Right forelimb (tissue), 1 donor: ENCODE results near the gene SHOX.

ENCODE experiments used
- DNase-seq: peaks from one replicate; pipeline ENCODE4 v3.0.0-alpha.2; 2018

Gene SHOX

GRCh38 chrX:675279-675954 is 44.8 kb downstream of the SHOX start:
- no peak for DNase-seq

GRCh38 chrX:675955-676295 is 45.3 kb downstream of the SHOX start:
- no peak for DNase-seq

- no peak for DNase-seq
These were observed 46.8 kb downstream of the SHOX start for GRCh38 chrX:677376-677775.

- DNase-seq: no peak
These were observed 48.8 kb downstream of the SHOX start for GRCh38 chrX:679291-679979.

- no peak for DNase-seq
These were observed 49.5 kb downstream of the SHOX start for GRCh38 chrX:680062-680461.

GRCh38 chrX:681989-682388 is 51.4 kb downstream of the SHOX start:
- DNase-seq: no peak

GRCh38 chrX:682892-683291 is 52.3 kb downstream of the SHOX start:
- DNase-seq: no peak

- DNase-seq: no peak
These were observed 53.0 kb downstream of the SHOX start for GRCh38 chrX:683576-683975.

- DNase-seq: no peak
These were observed 54.8 kb downstream of the SHOX start for GRCh38 chrX:685120-686032.

GRCh38 chrX:689983-690382 is 59.4 kb downstream of the SHOX start:
- DNase-seq: no peak

- DNase-seq: no peak
These were observed 64.2 kb downstream of the SHOX start for GRCh38 chrX:694800-695199.

GRCh38 chrX:698206-698605 is 67.6 kb downstream of the SHOX start:
- DNase-seq: no peak

GRCh38 chrX:700936-701335 is 70.3 kb downstream of the SHOX start:
- DNase-seq: no peak

GRCh38 chrX:701673-702072 is 71.1 kb downstream of the SHOX start:
- DNase-seq: no peak

- no peak for DNase-seq
These were observed 72.9 kb downstream of the SHOX start for GRCh38 chrX:703466-703865.

- no peak for DNase-seq
These were observed 73.3 kb downstream of the SHOX start for GRCh38 chrX:703866-704265.
